Vagina (tissue), 2 donors: ENCODE results near the gene CDH4. TPM values are rescaled to one million over a fixed set of nuclear protein-coding genes. Genes with fewer than 3 reads are reported as not detected.

ENCODE experiments used
- DNase-seq, 2 donors: peaks; one replicate each; pipeline ENCODE4 v3.0.0-alpha.2; 2017; ENCODE audit errors: extremely low spot score in 2 of 2
- H3K27ac ChIP-seq: fragments of 200-600 bp; sonication (generic); one replicate; pipeline ENCODE4 v1.5.1; 2019
- H3K27me3 ChIP-seq: fragments of 200-600 bp; sonication (generic); one replicate; pipeline ENCODE4 v1.5.1; 2019
- H3K36me3 ChIP-seq, 2 donors: fragments of 200-600 bp; sonication (generic); one replicate each; pipeline ENCODE4 v1.5.1; 2017 to 2019
- H3K4me1 ChIP-seq: fragments of 200-600 bp; sonication (generic); one replicate; pipeline ENCODE4 v1.5.1; 2019
- H3K4me3 ChIP-seq, 2 donors: fragments of 200-600 bp; sonication (generic); 1 replicate in 1 of 2; 2 replicates in 1 of 2; pipeline ENCODE4 v1.5.1; 2016 to 2019
- H3K9me3 ChIP-seq: fragments of 200-600 bp; sonication (generic); one replicate; pipeline ENCODE4 v1.5.1; 2019
- POLR2A ChIP-seq, 2 donors: fragments of 450-650 bp; IDR thresholded peaks; one replicate each; pipeline ENCODE4 v1.6.1; 2017; ENCODE audit warnings: antibody characterized with exemption in 2 of 2, mild to moderate bottlenecking in 2 of 2, moderate library complexity in 2 of 2
- POLR2AphosphoS5 ChIP-seq, 2 donors: sonication (generic); formaldehyde crosslinking; IDR thresholded peaks; one replicate each; pipeline ENCODE4 v1.9.0; 2017; ENCODE audit warnings: antibody characterized with exemption in 2 of 2, mild to moderate bottlenecking in 2 of 2, low read depth in 1 of 2; ENCODE audit not compliant: insufficient read depth in 1 of 2
- intact Hi-C: fragments of 100-400 bp; cut with DNase I; formaldehyde crosslinking; loops from one replicate; pipeline ENCODE4 v1.15.1; 2023
- total RNA-seq: library from RNA; depleted of rRNA; stranded (reverse); fragments of >200 nt; gene quantifications from one replicate; pipeline ENCODE4 v1.2.3, GENCODE V29; 2016
- TF ChIP-seq, protein P1 (sequence below), 3 experiments: fragments of 450-650 bp in 2 of 3; fragments of 200-600 bp in 1 of 3; sonication (generic) in 1 of 3; IDR thresholded peaks; one replicate each; pipeline ENCODE4 v1.5.1; 2017 to 2019; ENCODE audit warnings: antibody characterized with exemption in 3 of 3, mild to moderate bottlenecking in 2 of 3, moderate library complexity in 2 of 3

The CDH4 gene
- total RNA-seq, 1 donor from 2014 or later: 0.25 TPM

DNA sequence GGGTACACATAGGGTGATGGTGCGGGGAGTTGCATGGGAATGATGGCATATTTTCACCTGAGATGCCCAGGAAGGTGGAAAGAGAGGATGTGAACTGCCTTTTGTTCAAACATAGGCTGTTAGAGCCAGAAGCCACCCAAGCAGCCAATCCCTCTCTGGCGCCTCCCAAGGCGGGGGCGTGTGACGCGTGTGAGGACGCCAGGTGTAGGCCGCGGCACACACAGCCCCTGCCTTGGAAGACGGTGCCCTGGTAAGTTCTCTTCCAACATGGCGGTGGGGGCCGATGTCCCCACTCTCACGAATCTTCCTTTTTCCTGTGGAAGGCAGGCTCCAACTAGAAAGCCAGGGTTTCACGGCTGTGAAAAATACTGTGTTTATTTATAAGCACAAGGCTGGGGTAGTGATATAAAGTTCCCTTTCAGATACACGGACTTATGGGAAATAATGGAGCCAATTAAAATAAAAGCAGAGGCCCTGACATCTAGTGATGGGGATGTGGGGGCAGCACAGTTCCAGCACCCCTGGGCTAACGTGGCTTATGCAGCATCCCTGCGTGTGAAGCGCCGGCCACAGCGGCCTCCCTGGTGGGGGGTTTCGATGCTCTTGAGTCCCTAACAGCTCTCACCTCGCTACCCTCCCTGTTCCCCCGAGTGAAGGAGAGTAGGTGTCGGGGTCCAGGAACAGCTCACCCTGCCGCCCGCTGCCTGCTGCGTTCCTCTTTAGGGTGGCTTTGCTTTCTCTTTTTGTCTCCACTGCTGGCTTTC, 28.3 kb downstream of the CDH4 start:
- DNase-seq: no peak
- Histone ChIP-seq H3K27me3 (no peaks in the 10 kb centered on the region), H3K27ac (no peak overlapping the region), H3K4me1 (no peaks in the 10 kb centered on the region), H3K36me3 (no peaks in the 10 kb centered on the region), H3K9me3 (no peaks in the 10 kb centered on the region), H3K4me3 (no peak overlapping the region)
- TF ChIP-seq, protein P1, sequence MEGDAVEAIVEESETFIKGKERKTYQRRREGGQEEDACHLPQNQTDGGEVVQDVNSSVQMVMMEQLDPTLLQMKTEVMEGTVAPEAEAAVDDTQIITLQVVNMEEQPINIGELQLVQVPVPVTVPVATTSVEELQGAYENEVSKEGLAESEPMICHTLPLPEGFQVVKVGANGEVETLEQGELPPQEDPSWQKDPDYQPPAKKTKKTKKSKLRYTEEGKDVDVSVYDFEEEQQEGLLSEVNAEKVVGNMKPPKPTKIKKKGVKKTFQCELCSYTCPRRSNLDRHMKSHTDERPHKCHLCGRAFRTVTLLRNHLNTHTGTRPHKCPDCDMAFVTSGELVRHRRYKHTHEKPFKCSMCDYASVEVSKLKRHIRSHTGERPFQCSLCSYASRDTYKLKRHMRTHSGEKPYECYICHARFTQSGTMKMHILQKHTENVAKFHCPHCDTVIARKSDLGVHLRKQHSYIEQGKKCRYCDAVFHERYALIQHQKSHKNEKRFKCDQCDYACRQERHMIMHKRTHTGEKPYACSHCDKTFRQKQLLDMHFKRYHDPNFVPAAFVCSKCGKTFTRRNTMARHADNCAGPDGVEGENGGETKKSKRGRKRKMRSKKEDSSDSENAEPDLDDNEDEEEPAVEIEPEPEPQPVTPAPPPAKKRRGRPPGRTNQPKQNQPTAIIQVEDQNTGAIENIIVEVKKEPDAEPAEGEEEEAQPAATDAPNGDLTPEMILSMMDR (IDR thresholded peaks at IDR 0.05): no peak
- TF ChIP-seq POLR2A (IDR thresholded peaks at IDR 0.05): no peak
- no peak for TF ChIP-seq POLR2AphosphoS5 (IDR thresholded peaks at IDR 0.05; ENCODE audit: insufficient read depth in 1 of 2, low read depth in 1 of 2)
- intact Hi-C loops: no loop called here

DNA sequence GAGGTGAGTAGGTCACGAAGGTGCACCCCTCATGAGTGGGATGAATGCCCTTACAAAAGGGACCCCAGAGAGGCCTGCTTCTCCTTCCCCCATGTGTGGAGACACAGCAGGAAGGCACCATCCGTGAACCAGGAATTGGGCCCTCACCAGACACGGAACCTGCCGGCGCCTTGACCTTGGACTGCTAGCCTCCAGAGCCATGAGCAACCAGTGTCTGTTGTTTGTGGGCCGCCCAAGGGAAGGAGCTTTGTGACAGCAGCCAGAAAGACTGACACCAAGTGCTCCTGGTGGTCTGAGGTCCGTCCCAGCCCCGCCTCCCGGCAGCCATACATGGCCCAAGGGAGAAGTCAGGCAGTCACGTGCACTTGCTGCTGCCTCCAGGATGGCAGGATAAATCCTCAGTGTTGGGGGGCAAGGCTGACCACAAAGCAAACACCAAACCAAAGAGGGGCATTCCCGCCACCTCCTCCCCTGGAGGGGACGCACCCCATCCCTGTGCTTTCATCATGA, 29.3 kb downstream of the CDH4 start:
- TF ChIP-seq, protein P1 (IDR thresholded peaks at IDR 0.05): no peak
- TF ChIP-seq POLR2AphosphoS5 (IDR thresholded peaks at IDR 0.05; ENCODE audit: insufficient read depth in 1 of 2, low read depth in 1 of 2) (no peak), POLR2A (IDR thresholded peaks at IDR 0.05) (no peak)
- DNase-seq: no peak

DNA sequence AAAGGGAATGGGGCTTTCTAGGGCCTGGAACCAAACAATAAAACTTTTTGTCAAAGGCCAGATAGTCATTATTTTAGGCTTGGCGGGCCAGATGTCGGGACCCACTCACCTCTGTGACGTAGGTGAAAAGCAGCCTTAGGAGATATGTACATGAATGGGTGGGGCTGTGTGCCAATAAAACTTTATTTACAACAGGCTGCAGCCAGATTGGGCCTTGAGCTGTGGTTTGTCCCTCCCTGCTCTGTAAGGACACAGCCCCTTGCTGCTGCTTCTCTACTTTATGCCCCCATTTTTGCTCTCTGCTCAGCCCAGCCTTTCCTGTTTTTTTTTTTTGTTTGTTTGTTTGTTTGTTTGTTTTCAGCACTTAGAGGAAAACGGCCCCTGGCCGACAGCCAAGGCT, 32.7 kb downstream of the CDH4 start:
- no peak for DNase-seq
- no peak overlapping the region for H3K27ac ChIP-seq
- H3K4me3 ChIP-seq: no peak overlapping the region
- no peaks in the 10 kb centered on the region for H3K36me3 ChIP-seq
- intact Hi-C loops: no loop called here
- H3K4me1 ChIP-seq: no peaks in the 10 kb centered on the region
- TF ChIP-seq, protein P1 (IDR thresholded peaks at IDR 0.05): no peak
- TF ChIP-seq POLR2A (IDR thresholded peaks at IDR 0.05) (no peak), POLR2AphosphoS5 (IDR thresholded peaks at IDR 0.05; ENCODE audit: insufficient read depth in 1 of 2, low read depth in 1 of 2) (no peak)
- H3K9me3 ChIP-seq: no peaks in the 10 kb centered on the region
- no peaks in the 10 kb centered on the region for H3K27me3 ChIP-seq

More for the DNA sequence above, 29.3 kb downstream of the CDH4 start:
- Histone ChIP-seq H3K27me3 (no peaks in the 10 kb centered on the region), H3K27ac (no peak overlapping the region), H3K4me3 (no peak overlapping the region), H3K4me1 (no peaks in the 10 kb centered on the region), H3K9me3 (no peaks in the 10 kb centered on the region), H3K36me3 (no peaks in the 10 kb centered on the region)
- intact Hi-C loops: no loop called here

DNA sequence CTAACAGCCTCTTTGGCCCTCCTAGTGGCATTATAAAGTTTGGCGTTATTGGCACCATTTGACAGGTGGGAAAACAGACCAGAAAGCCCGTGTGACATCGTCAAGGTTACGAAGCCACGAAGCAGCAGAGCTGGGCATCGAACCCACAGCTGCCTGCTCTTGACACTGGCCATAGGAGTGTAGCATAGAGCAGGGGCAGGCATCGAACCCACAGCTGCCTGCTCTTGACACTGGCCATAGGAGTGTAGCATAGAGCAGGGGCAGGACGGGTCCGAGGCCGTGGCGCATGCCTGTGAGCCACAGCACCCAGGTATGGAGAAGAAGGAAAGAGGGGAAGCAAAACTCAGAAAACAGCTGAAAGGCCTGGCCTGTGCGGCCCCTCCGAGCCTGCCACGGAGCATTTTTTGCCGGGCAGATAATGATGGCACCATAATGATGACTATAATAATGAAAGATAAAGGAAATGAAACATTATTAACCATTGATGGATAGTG, 33.1 kb downstream of the CDH4 start:
- Histone ChIP-seq H3K27ac (no peak overlapping the region), H3K27me3 (no peaks in the 10 kb centered on the region), H3K4me3 (no peak overlapping the region), H3K4me1 (no peaks in the 10 kb centered on the region), H3K36me3 (no peaks in the 10 kb centered on the region), H3K9me3 (no peaks in the 10 kb centered on the region)
- intact Hi-C loops: no loop called here
- no peak for DNase-seq
- TF ChIP-seq, protein P1 (IDR thresholded peaks at IDR 0.05): no peak
- TF ChIP-seq POLR2AphosphoS5 (IDR thresholded peaks at IDR 0.05; ENCODE audit: insufficient read depth in 1 of 2, low read depth in 1 of 2) (no peak), POLR2A (IDR thresholded peaks at IDR 0.05) (no peak)

DNA sequence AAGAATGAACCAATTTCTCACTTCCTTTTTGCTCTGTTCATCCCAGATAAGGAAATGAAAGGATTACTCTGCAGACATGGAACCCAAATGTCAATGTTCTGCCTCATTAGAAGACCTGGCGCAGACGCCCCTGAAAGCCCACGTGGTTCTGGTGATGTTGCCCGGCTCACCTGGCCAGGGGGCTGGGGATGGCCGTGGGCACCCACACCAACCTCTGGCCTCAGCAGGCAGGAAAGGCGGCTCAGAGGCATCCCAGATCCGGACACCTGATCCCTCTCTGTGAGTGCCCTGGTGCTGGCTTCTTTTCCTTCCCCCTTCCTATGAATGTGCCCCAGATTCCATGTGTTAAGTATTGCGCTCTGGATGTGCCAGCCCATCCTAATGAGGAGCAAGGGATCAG, 33.6 kb downstream of the CDH4 start:
- Histone ChIP-seq H3K4me3 (no peak overlapping the region), H3K36me3 (no peaks in the 10 kb centered on the region), H3K4me1 (no peaks in the 10 kb centered on the region), H3K9me3 (no peaks in the 10 kb centered on the region), H3K27ac (no peak overlapping the region), H3K27me3 (no peaks in the 10 kb centered on the region)
- intact Hi-C loops: no loop called here
- DNase-seq: no peak
- TF ChIP-seq, protein P1 (IDR thresholded peaks at IDR 0.05): no peak
- TF ChIP-seq POLR2A (IDR thresholded peaks at IDR 0.05) (no peak), POLR2AphosphoS5 (IDR thresholded peaks at IDR 0.05; ENCODE audit: insufficient read depth in 1 of 2, low read depth in 1 of 2) (no peak)
